GM12865 (cell line): ENCODE measurements around the gene CCDC73.
"Not testable (repeated sequence)": the region's sequence is repeated elsewhere in the genome, so short reads cannot be mapped to it uniquely, and the experiment has no call there.

Experiments
- DNase-seq: peaks from one replicate; pipeline ENCODE4 v3.0.0; 2010; ENCODE audit warnings: low read depth
- H3K4me3 ChIP-seq: 2 replicates; pipeline ENCODE4 v1.5.1; 2011; ENCODE audit warnings: mild to moderate bottlenecking, low read depth, low read length, control low read depth
- TF ChIP-seq, protein P1 (sequence below): IDR thresholded peaks from 2 replicates; pipeline ENCODE4 v1.5.1; 2011; ENCODE audit warnings: low read length, control low read depth, low read depth, inconsistent platforms; ENCODE audit not compliant: insufficient read depth; ENCODE audit errors: missing control alignments

CCDC73 gene

DNA sequence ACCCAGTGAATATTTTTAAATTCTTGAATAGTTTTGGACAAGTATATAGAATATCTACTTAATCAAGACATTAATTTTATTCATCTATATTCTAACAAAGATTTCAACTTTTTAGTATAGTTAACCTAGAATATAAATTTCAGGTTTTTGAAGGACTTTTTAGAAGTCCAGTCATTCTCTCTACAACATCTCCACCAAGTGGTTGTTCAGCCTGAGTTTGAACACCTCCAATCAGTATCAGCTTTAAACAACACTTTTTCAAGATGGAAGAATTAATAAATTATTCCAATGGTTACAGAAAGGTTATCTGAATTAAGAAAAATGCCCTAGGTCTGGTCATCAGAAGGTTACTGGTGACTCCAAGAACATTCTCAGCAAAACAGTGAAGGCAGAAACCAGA lies 179.0 kb downstream of the CCDC73 start:
- no peak overlapping the region for H3K4me3 ChIP-seq
- TF ChIP-seq, protein P1, sequence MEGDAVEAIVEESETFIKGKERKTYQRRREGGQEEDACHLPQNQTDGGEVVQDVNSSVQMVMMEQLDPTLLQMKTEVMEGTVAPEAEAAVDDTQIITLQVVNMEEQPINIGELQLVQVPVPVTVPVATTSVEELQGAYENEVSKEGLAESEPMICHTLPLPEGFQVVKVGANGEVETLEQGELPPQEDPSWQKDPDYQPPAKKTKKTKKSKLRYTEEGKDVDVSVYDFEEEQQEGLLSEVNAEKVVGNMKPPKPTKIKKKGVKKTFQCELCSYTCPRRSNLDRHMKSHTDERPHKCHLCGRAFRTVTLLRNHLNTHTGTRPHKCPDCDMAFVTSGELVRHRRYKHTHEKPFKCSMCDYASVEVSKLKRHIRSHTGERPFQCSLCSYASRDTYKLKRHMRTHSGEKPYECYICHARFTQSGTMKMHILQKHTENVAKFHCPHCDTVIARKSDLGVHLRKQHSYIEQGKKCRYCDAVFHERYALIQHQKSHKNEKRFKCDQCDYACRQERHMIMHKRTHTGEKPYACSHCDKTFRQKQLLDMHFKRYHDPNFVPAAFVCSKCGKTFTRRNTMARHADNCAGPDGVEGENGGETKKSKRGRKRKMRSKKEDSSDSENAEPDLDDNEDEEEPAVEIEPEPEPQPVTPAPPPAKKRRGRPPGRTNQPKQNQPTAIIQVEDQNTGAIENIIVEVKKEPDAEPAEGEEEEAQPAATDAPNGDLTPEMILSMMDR = no peak
- DNase-seq = no peak

DNA sequence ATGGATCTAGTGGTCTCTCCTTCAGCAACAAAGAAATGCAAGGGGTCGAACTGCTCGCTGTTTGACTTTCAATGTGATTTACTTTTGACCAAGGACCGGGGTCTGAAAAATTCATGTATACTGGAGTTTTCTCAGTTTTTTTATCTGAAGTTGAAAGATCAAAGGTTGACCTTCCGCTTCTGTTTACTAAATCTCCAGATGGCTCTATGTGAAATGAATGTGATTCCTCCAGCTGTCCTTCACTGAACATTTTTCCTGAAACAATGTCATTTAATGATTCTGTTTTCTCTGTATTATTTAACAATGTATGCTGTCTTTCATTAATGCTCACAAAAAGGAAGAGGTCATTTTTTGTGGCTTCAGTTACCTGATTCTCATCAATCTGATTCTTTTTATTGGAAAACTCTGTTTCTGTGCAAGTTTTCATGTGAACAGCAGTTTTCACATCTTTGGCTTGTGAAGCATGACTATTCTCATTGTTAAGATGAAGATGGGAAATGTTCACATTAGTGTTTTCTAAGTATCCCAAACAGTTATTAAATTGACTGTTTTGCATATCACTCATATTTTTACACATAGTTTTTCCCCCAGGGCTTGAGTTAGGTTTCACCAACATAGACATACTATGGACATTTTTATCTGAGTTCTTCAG lies 180.8 kb downstream of the CCDC73 start:
- DNase-seq = no peak
- TF ChIP-seq, protein P1 = no peak
- no peak overlapping the region for H3K4me3 ChIP-seq

DNA sequence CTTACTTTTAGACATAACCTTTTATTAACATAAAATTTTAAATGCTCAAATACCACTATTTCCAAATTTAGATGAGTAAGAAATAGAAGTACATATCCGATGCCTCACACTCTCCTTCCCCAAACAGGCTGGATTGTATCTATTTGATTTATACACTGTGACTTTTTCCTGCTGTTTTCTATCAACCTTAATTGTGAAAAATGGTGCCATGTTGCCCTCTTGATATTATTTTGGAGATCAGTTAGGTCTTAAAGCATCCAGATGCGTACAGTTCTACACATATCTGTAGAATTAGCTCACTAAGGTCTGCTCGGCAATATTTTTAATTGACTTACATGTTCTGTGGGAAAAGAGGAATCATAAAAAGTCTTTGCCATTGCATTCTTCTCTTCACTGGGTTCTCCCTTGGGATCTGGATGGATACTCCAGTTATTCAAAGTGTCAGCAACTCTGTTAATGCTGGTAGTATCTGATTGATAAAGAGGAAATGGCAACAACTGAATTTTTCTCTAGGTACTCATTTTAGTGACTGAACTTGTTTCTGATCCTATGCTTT lies 183.6 kb downstream of the CCDC73 start:
- no peak overlapping the region for H3K4me3 ChIP-seq
- no peak for DNase-seq
- TF ChIP-seq, protein P1 = no peak

DNA sequence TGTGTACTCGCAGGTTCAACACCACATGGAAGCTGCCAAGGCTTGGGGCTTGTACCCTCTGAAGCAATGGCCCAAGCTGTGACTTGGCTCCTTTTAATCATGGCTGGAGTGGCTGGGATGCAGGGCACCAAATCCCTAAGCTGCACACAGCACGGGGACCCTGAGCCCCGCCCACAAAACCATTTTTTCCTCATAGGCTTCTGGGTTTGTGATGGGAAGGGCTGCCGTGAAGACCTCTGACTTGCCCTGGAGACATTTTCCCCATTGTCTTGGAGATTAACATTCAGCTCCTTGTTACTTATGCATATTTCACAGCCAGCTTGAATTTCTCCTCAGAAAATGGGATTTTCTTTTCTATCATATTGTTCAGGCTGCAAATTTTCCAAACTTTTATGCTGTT lies 185.6 kb downstream of the CCDC73 start:
- not testable (repeated sequence) for H3K4me3 ChIP-seq, DNase-seq

DNA sequence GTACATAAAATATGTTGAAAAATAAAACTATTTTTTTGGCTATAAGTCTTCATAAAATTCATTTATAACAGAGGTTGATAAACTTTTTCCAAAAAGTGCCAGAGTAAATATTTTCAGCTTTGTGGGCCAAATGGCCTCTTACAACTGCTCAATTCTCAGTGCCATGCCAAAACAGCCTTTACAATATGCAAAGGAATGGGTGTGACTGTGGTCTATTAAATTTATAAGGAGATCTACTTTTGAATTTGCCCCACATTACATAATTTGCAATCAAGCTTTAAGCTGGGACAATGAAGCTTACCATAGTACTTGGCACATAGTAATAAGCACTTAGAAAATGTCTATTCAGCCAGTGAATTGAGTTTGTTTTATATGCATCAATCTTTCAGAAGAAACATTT lies 188.2 kb downstream of the CCDC73 start:
- H3K4me3 ChIP-seq = no peak overlapping the region
- no peak for DNase-seq
- TF ChIP-seq, protein P1 = no peak

DNA sequence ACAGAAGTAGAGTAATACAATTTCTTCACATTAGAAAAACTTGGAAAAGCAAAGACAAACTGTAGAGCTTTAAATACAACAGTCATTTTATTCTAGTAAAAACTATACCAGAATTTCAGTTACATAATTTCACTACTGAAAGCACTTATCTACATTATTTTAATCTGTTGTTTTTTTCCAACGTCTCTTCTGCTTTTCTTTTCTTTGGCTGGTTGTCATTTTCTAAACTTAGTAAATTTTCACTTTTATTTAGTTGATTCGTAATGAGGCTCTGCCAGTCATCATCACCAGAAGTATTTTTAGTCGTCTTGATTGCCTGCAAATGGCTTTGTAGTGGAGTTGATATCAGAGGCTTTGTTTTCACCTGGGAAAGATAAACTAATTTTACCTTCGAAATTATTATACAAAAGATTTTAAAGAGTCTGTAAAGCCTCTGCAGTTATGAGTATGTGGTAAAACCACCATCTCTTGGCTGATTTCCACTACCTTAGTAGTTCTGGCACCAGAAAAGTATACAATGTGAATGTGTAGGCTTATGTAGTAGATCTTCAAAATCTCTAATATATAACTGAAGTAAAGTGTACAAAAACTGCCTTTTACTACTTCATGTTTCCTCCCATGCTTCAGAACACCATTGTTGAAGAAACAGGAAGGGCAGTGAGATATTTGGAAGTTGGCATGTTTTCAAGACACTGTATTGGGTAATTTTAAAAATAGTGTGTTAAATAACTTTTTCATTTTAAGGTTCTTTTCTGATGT lies 191.6 kb downstream of the CCDC73 start:
- DNase-seq = no peak
- no peak overlapping the region for H3K4me3 ChIP-seq
- TF ChIP-seq, protein P1 = no peak

DNA sequence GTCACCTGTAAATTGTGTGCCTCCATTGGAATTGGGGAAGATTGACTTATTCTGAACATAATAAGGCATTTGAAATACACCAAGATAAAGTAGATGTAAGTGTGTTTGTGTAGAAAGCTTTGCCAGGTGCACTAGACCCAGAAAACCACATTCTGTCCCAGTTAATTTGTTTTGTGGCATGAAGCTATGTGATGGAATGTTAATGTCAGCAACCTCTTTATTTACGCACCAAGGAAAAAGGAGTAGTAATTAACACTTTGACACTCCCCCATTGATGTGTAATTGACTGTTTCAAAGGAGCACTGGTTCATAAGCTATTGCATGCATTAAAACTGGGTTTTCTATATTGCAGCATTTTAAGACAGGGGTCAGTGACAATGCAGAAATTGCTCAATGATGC lies 196.5 kb downstream of the CCDC73 start:
- H3K4me3 ChIP-seq = no peak overlapping the region
- no peak for DNase-seq
- TF ChIP-seq, protein P1 = no peak

DNA sequence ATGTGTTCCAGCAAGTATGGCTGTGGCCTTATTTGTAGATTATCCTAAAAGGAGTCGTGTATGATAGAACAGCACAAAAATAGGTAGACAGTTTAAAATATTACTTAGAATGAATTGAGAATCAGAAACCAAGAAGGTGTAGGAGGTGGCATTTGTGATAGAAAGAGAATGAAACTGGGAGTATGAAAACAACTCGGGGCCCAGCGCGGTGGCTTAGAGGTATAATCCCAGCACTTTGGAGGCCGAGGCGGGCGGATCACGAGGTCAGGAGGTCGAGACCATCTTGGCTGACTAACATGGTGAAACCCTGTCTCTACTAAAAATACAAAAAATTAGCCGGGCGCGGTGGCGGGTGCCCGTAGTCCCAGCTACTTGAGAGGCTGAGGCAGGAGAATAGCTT lies 198.3 kb downstream of the CCDC73 start:
- H3K4me3 ChIP-seq, DNase-seq: not testable (repeated sequence)
